H9 (cell line): ENCODE results near the gene STX16. TPM values are rescaled to one million over a fixed set of nuclear protein-coding genes. Genes with fewer than 3 reads are reported as not detected.

ENCODE experiments used
- DNase-seq: peaks from one replicate; pipeline ENCODE4 v3.0.0-alpha.2; 2017
- H2AFZ ChIP-seq: one replicate; pipeline ENCODE4 v1.6.1; 2013; ENCODE audit warnings: mild to moderate bottlenecking, low read length, control low read depth, moderate library complexity
- H2AK5ac ChIP-seq: 2 replicates; pipeline ENCODE4 v1.6.1; 2013; ENCODE audit warnings: low read length, control low read depth, mixed read lengths; ENCODE audit not compliant: insufficient read length
- H2BK120ac ChIP-seq: one replicate; pipeline ENCODE4 v1.6.1; 2013; ENCODE audit warnings: low read depth, mild to moderate bottlenecking, low read length, control low read depth, inconsistent platforms; ENCODE audit not compliant: poor library complexity, severe bottlenecking
- H2BK12ac ChIP-seq: 2 replicates; pipeline ENCODE4 v1.6.1; 2013; ENCODE audit warnings: low read length, control low read depth, mixed read lengths, low read depth; ENCODE audit not compliant: insufficient read length
- H2BK15ac ChIP-seq: 2 replicates; pipeline ENCODE4 v1.6.1; 2013; ENCODE audit warnings: low read depth, low read length, control low read depth
- H2BK20ac ChIP-seq: one replicate; pipeline ENCODE4 v1.6.1; 2013; ENCODE audit warnings: low read depth, mild to moderate bottlenecking, low read length, control low read depth, inconsistent platforms; ENCODE audit not compliant: poor library complexity, severe bottlenecking
- H2BK5ac ChIP-seq: 2 replicates; pipeline ENCODE4 v1.6.1; 2013; ENCODE audit warnings: low read length, control low read depth, mixed read lengths; ENCODE audit not compliant: insufficient read length
- H3K14ac ChIP-seq: 2 replicates; pipeline ENCODE4 v1.6.1; 2013; ENCODE audit warnings: low read length, control low read depth; ENCODE audit not compliant: insufficient read depth
- H3K18ac ChIP-seq: 2 replicates; pipeline ENCODE4 v1.6.1; 2013; ENCODE audit warnings: low read depth, mild to moderate bottlenecking, mixed read lengths, low read length, control low read depth; ENCODE audit not compliant: insufficient read length
- H3K23ac ChIP-seq: 2 replicates; pipeline ENCODE4 v1.6.1; 2013; ENCODE audit warnings: low read length, control low read depth, mixed read lengths, low read depth; ENCODE audit not compliant: insufficient read length
- H3K23me2 ChIP-seq: 2 replicates; pipeline ENCODE4 v1.6.1; 2013; ENCODE audit warnings: low read depth, mild to moderate bottlenecking, mixed read lengths, low read length, control low read depth; ENCODE audit not compliant: insufficient read length, poor library complexity, severe bottlenecking
- H3K27ac ChIP-seq: 2 replicates; pipeline ENCODE4 v1.5.1; 2013; ENCODE audit warnings: low read length, control low read depth, mixed read lengths, low read depth; ENCODE audit not compliant: insufficient read length
- H3K27me3 ChIP-seq: 2 replicates; pipeline ENCODE4 v1.6.1; 2013; ENCODE audit warnings: low read length, control low read depth, inconsistent platforms; ENCODE audit not compliant: insufficient read depth
- H3K4ac ChIP-seq: 2 replicates; pipeline ENCODE4 v1.6.1; 2013; ENCODE audit warnings: low read depth, mild to moderate bottlenecking, control low read depth, inconsistent platforms, low read length, moderate library complexity
- H3K4me1 ChIP-seq: 2 replicates; pipeline ENCODE4 v1.6.1; 2013; ENCODE audit warnings: low read length, control low read depth, inconsistent platforms; ENCODE audit not compliant: insufficient read depth
- H3K4me2 ChIP-seq: 2 replicates; pipeline ENCODE4 v1.6.1; 2013; ENCODE audit warnings: low read length, control low read depth, mixed read lengths; ENCODE audit not compliant: insufficient read length, insufficient read depth
- H3K56ac ChIP-seq: 2 replicates; pipeline ENCODE4 v1.6.1; 2013; ENCODE audit warnings: low read depth, mild to moderate bottlenecking, mixed read lengths, low read length, control low read depth; ENCODE audit not compliant: insufficient read length
- H3K79me1 ChIP-seq: 2 replicates; pipeline ENCODE4 v1.6.1; 2013; ENCODE audit warnings: low read depth, mild to moderate bottlenecking, moderate library complexity, low read length, control low read depth, inconsistent platforms; ENCODE audit not compliant: insufficient read depth, poor library complexity, severe bottlenecking
- H3K79me2 ChIP-seq: 2 replicates; pipeline ENCODE4 v1.6.1; 2013; ENCODE audit warnings: low read length, control low read depth, inconsistent platforms; ENCODE audit not compliant: insufficient read depth
- H3K9ac ChIP-seq: 2 replicates; pipeline ENCODE4 v1.6.1; 2013; ENCODE audit warnings: low read length, control low read depth, mixed read lengths; ENCODE audit not compliant: insufficient read length; ENCODE audit errors: extremely low read depth
- H3K9me3 ChIP-seq: one replicate; pipeline ENCODE4 v1.6.1; 2013; ENCODE audit warnings: low read depth, low read length, inconsistent platforms; ENCODE audit not compliant: control insufficient read depth
- H3T11ph ChIP-seq: one replicate; pipeline ENCODE4 v1.6.1; 2013; ENCODE audit warnings: mild to moderate bottlenecking, low read length, control low read depth, inconsistent platforms
- H4K20me1 ChIP-seq: one replicate; pipeline ENCODE4 v1.6.1; 2013; ENCODE audit not compliant: control insufficient read depth, insufficient read length, insufficient read depth
- H4K5ac ChIP-seq: 2 replicates; pipeline ENCODE4 v1.6.1; 2013; ENCODE audit warnings: low read depth, mild to moderate bottlenecking, mixed read lengths, low read length, control low read depth; ENCODE audit not compliant: insufficient read length
- H4K8ac ChIP-seq: replicated peaks from 2 replicates; pipeline ENCODE4 v1.6.1; 2013; ENCODE audit warnings: low read length, control low read depth, mixed read lengths, low read depth; ENCODE audit not compliant: insufficient read length
- H4K91ac ChIP-seq: 2 replicates; pipeline ENCODE4 v1.6.1; 2013; ENCODE audit warnings: low read depth, mild to moderate bottlenecking, moderate library complexity, mixed read lengths, low read length, control low read depth; ENCODE audit not compliant: insufficient read length
- H3K27ac Mint-ChIP-seq, 3 experiments: 2 replicates in 2 of 3; 3 replicates in 1 of 3; pipeline ENCODE4 v1.8.0; 2020 to 2021; ENCODE audit warnings: mixed read lengths in 3 of 3, mild to moderate bottlenecking in 1 of 3, moderate library complexity in 1 of 3
- H3K27me3 Mint-ChIP-seq: 2 replicates; pipeline ENCODE4 v1.8.0; 2021; ENCODE audit warnings: low read depth, mild to moderate bottlenecking, moderate library complexity, mixed read lengths
- H3K36me3 Mint-ChIP-seq, 3 experiments: 2 replicates in 2 of 3; 3 replicates in 1 of 3; pipeline ENCODE4 v1.8.0; 2020 to 2021; ENCODE audit warnings: low read depth in 3 of 3, mixed read lengths in 3 of 3; ENCODE audit not compliant: insufficient read depth in 1 of 3
- H3K4me1 Mint-ChIP-seq, 2 experiments: 2 replicates each; pipeline ENCODE4 v1.8.0; 2020; ENCODE audit warnings: mixed read lengths in 2 of 2
- H3K4me3 Mint-ChIP-seq, 2 experiments: 2 replicates in 1 of 2; 3 replicates in 1 of 2; pipeline ENCODE4 v1.8.0; 2020 to 2021; ENCODE audit warnings: mild to moderate bottlenecking in 2 of 2, mixed read lengths in 2 of 2, moderate library complexity in 1 of 2
- H3K9me3 Mint-ChIP-seq, 2 experiments: 2 replicates in 1 of 2; 3 replicates in 1 of 2; pipeline ENCODE4 v1.8.0; 2020; ENCODE audit warnings: mild to moderate bottlenecking in 2 of 2, mixed read lengths in 2 of 2, moderate library complexity in 1 of 2
- CTCF ChIP-seq: fragments of 200-600 bp; sonication (generic); conservative IDR thresholded peaks from 3 replicates; pipeline ENCODE4 v1.8.0; 2021; ENCODE audit warnings: antibody characterized with exemption, mild to moderate bottlenecking
- WGBS: extraction: QIAGEN DNeasy Blood & Tissue Kit; methylation state at CpG from one replicate; pipeline ENCODE4 v1.1.7; 2013; ENCODE audit warnings: missing lambda C conversion rate, low lambda C conversion rate, mixed read lengths; ENCODE audit not compliant: insufficient read length; ENCODE audit errors: extremely low coverage; 5-methylcytosine and 5-hydroxymethylcytosine counted together
- total RNA-seq: library from RNA; stranded (reverse); gene quantifications from 2 replicates; pipeline ENCODE4 v1.2.1, GENCODE V29; 2021

Gene STX16
- total RNA-seq, 1 experiment from 2014 or later: 87.8 TPM

DNA sequence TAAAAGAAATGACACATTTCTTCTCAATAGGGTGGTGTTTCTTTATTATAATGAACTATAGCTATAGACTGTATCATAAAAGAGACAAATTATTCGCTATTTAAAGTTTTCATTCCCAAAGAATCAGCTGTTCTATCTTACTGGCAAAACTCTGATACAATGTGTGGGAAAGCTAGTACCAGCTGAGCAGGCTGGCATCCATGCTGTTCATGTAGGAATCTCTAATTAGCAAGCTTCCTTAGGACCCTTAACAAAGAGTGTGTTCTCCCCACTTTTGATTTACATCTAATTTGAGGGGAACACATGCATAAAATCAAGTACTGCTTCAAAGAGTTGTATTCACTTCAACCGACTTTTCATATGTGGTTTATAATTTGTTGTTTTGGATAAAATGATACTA, 13.2 kb downstream of the STX16 start:
- Histone ChIP-seq H2BK20ac (no peak overlapping the region), H3K4me2 (no peak overlapping the region), H3K79me2 (peaks cover 24% of the 10 kb centered on the region; the same call in 1 of the 2 replicates), H4K91ac (no peak overlapping the region), H3K18ac (no peak overlapping the region), H3K27me3 (no peaks in the 10 kb centered on the region), H3T11ph (no peak overlapping the region), H3K4me1 (peaks cover 14% of the 10 kb centered on the region; the same call in 1 of the 2 replicates), H4K8ac (no peak overlapping the region), H2AK5ac (no peak overlapping the region), H3K4ac (no peak overlapping the region), H2BK15ac (no peak overlapping the region), H3K9me3 (no peaks in the 10 kb centered on the region), H4K5ac (no peak overlapping the region), H2BK12ac (no peak overlapping the region), H4K20me1 (no peaks in the 10 kb centered on the region), H3K14ac (no peak overlapping the region), H2BK5ac (no peak overlapping the region), H3K23me2 (no peaks in the 10 kb centered on the region), H3K79me1 (no peaks in the 10 kb centered on the region), H3K23ac (no peak overlapping the region), H2AFZ (no peak overlapping the region), H3K27ac (no peak overlapping the region), H3K9ac (no peak overlapping the region), H2BK120ac (no peak overlapping the region), H3K56ac (no peak overlapping the region)
- Mint-ChIP-seq H3K27ac (peak overlapping the region in 1 of 3 experiments; percentile 73; a peak in 1 of 7 replicates), H3K27me3 (no peaks in the 10 kb centered on the region), H3K36me3 (peaks cover 4 to 57% (median 41%) of the 10 kb centered on the region in 3 experiments), H3K4me1 (peaks cover 65 to 80% of the 10 kb centered on the region in 2 experiments), H3K4me3 (no peak overlapping the region), H3K9me3 (no peaks in the 10 kb centered on the region)
- no peak for DNase-seq
- no peak for TF ChIP-seq CTCF
- WGBS: no CpG with 5 or more reads among the region's 2 CpGs
